GM12878 (cell line): ENCODE results near the gene MAPKBP1. TPM values are rescaled to one million over a fixed set of nuclear protein-coding genes. Genes with fewer than 3 reads are reported as not detected.

Experiments used
- E2F4 ChIP-seq: IDR thresholded peaks from 2 replicates; pipeline ENCODE4 v1.6.1; 2012; ENCODE audit warnings: low read depth, low read length, improper control_type of control experiment
- MLLT1 ChIP-seq: fragments of 450-650 bp; IDR thresholded peaks from 2 replicates; pipeline ENCODE4 v1.6.1; 2016; ENCODE audit warnings: mild to moderate bottlenecking
- RELA ChIP-seq: fragments of 450-650 bp; IDR thresholded peaks from 2 replicates; pipeline ENCODE4 v1.8.0; 2014; ENCODE audit warnings: borderline replicate concordance; ENCODE audit not compliant: partially characterized antibody
- SREBF1 ChIP-seq: IDR thresholded peaks from 2 replicates; pipeline ENCODE4 v1.6.1; 2012; ENCODE audit warnings: mild to moderate bottlenecking, low read length
- ZNF217 ChIP-seq: fragments of 450-650 bp; IDR thresholded peaks from 2 replicates; pipeline ENCODE4 v1.6.1; 2017; ENCODE audit warnings: antibody characterized with exemption, mild to moderate bottlenecking
- polyA plus RNA-seq, 11 experiments: library from polyadenylated mRNA; depleted of rRNA in 4 of 11; unstranded in 6 of 11; stranded (reverse) in 5 of 11; fragments of >200 nt; fragmentation: Nextera tagmentation in 4 of 11; fragmentation: Illumina TruSeq in 1 of 11; extraction: Ambion mirVana in 4 of 11; extraction: Trizol in 1 of 11; gene quantifications; 1 replicate in 1 of 11; 2 replicates in 10 of 11; pipeline versions ENCODE4 v1.2.1 to v1.2.3, GENCODE V29; 2011 to 2016; ENCODE audit warnings: inconsistent platforms in 2 of 11, missing spikeins in 2 of 11, low read depth in 1 of 11
- total RNA-seq, 4 experiments: library from RNA; depleted of rRNA in 3 of 4; stranded (reverse); fragments of >200 nt in 3 of 4; fragmentation: Illumina TruSeq in 1 of 4; extraction: Trizol in 1 of 4; gene quantifications; 2 replicates each; pipeline versions ENCODE4 v1.2.1 to v1.2.3, GENCODE V29; 2013 to 2021
- TF ChIP-seq, protein P1 (sequence below): fragments of 450-650 bp; IDR thresholded peaks from 2 replicates; pipeline ENCODE4 v1.6.1; 2017; ENCODE audit warnings: mild to moderate bottlenecking, low read depth, inconsistent platforms; ENCODE audit not compliant: poor library complexity, severe bottlenecking
- TF ChIP-seq, protein P2 (sequence below): fragments of 450-650 bp; formaldehyde crosslinking; IDR thresholded peaks from 2 replicates; pipeline ENCODE4 v1.4.0; 2022; ENCODE audit warnings: mild to moderate bottlenecking, moderate library complexity

The MAPKBP1 gene
- total and polyA plus RNA-seq, 10 of the 15 experiments (the other 5 are each of a cell fraction or from before 2014, with no cell fraction given), result 0.44 to 19.0 (median 7.3) TPM

- TF ChIP-seq MLLT1, result no peak
- TF ChIP-seq, protein P1, sequence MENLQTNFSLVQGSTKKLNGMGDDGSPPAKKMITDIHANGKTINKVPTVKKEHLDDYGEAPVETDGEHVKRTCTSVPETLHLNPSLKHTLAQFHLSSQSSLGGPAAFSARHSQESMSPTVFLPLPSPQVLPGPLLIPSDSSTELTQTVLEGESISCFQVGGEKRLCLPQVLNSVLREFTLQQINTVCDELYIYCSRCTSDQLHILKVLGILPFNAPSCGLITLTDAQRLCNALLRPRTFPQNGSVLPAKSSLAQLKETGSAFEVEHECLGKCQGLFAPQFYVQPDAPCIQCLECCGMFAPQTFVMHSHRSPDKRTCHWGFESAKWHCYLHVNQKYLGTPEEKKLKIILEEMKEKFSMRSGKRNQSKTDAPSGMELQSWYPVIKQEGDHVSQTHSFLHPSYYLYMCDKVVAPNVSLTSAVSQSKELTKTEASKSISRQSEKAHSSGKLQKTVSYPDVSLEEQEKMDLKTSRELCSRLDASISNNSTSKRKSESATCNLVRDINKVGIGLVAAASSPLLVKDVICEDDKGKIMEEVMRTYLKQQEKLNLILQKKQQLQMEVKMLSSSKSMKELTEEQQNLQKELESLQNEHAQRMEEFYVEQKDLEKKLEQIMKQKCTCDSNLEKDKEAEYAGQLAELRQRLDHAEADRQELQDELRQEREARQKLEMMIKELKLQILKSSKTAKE, result no peak
- no peak for TF ChIP-seq RELA
- no peak for TF ChIP-seq E2F4
- no peak for TF ChIP-seq SREBF1
- TF ChIP-seq, protein P2, sequence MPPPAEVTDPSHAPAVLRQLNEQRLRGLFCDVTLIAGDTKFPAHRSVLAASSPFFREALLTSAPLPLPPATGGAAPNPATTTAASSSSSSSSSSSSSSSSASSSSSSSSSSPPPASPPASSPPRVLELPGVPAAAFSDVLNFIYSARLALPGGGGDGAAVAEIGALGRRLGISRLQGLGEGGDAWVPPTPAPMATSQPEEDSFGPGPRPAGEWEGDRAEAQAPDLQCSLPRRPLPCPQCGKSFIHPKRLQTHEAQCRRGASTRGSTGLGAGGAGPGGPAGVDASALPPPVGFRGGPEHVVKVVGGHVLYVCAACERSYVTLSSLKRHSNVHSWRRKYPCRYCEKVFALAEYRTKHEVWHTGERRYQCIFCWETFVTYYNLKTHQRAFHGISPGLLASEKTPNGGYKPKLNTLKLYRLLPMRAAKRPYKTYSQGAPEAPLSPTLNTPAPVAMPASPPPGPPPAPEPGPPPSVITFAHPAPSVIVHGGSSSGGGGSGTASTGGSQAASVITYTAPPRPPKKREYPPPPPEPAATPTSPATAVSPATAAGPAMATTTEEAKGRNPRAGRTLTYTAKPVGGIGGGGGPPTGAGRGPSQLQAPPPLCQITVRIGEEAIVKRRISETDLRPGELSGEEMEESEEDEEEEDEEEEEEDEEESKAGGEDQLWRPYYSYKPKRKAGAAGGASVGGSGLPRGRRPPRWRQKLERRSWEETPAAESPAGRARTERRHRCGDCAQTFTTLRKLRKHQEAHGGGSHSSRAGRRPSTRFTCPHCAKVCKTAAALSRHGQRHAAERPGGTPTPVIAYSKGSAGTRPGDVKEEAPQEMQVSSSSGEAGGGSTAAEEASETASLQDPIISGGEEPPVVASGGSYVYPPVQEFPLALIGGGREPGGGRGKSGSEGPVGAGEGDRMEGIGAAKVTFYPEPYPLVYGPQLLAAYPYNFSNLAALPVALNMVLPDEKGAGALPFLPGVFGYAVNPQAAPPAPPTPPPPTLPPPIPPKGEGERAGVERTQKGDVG, result no peak
- TF ChIP-seq ZNF217, result no peak
Observed at GRCh38 chr15:41817781-41818180, 43.5 kb downstream of the MAPKBP1 start (continued).
